Right ventricle myocardium superior (tissue), 1 donor: ENCODE results near the gene MZT2A. TPM values are rescaled to one million over a fixed set of nuclear protein-coding genes. Genes with fewer than 3 reads are reported as not detected.
A peak's percentile ranks its signal among the peaks of the same experiment; 100 is the strongest.
"Not testable (repeated sequence)": the region's sequence is repeated elsewhere in the genome, so short reads cannot be mapped to it uniquely, and the experiment has no call there.

ENCODE experiments used
- ATAC-seq: fragments of 200-7000 bp; cut with Tn5 transposase; one replicate; pipeline ENCODE4 v1.9.1; 2020; ENCODE audit warnings: mild to moderate bottlenecking; ENCODE audit not compliant: poor library complexity
- DNase-seq: peaks from one replicate; pipeline ENCODE4 v3.0.0-alpha.2; 2020
- intact Hi-C: fragments of 100-400 bp; cut with DNase I; formaldehyde crosslinking; loops from one replicate; pipeline ENCODE4 v1.11.2; 2022
- long read RNA-seq: library from polyadenylated mRNA; unstranded; transcript quantifications from one replicate; pipeline ENCODE4 v2.0.0, GENCODE V29; 2021
- total RNA-seq: library from RNA; stranded (reverse); fragmentation: NEBNext Ultra II Directional; extraction: Animal tissue kit (Norgen Biotek cat#: 25700); gene quantifications from one replicate; pipeline ENCODE4 v1.2.1, GENCODE V29; 2021
- donor health status: DM: no; HTN: yes; CAD: no; lungs with severe emphysema.

MZT2A gene, protein sequence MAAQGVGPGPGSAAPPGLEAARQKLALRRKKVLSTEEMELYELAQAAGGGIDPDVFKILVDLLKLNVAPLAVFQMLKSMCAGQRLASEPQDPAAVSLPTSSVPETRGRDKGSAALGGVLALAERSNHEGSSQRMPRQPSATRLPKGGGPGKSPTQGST
- 337 TPM for total RNA-seq
- long read RNA-seq, transcript MZT2A-201 (3 exons, 624 nt), result major isoform, 224 of 266 reads
- long read RNA-seq, partial matches to known transcripts, result 21 of 266 reads
- long read RNA-seq, other reads (novel, unspliced or antisense), result 15 of 266 reads

DNA sequence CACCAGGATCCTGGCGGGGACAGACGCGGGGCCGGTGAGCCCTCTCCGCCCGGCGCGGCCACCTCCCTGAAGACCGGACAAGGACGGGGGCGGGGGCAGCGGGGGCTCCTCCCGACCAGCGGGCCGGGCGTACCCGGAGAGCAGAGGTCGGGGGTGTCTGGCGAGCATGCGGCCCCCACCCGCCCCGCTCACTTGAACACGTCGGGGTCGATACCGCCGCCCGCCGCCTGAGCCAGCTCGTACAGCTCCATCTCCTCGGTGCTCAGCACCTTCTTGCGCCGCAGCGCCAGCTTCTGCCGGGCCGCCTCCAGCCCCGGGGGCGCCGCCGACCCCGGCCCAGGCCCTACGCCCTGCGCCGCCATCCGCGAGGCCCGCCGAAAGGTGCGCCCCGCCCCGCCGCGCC is at the start of gene MZT2A:
Gene MZT2A, minus strand, starts transcription at position 383 of the 403 bp plus-strand sequence. Its CDS starts 21 bp downstream, at position 362.
- intact Hi-C loops, result loop anchor here (10.0 kb wide), 1 partner anchor 77 kb away; no protein-coding TSS in a partner anchor
- peak; percentile 0 for ATAC-seq
- DNase-seq, result not testable (repeated sequence)

DNA sequence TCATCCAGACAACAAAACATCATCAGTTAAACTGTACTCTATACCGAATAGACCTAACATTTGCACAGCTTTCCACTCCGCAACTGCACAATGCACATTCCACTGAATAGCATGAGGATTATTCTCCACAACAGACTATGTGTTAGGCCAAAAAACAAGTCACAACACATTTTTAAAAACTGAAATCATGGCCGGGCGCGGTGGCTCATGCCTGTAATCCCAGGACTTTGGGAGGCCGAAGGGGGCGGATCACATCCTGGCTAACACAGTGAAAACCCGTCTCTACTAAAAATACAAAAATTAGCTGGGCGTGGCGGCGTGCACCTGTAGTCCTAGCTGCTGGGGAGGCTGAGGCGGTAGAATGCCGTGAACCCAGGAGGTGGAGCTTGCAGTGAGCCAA is 46.7 kb upstream of the MZT2A start:
- ATAC-seq, intact Hi-C loops, DNase-seq: not testable (repeated sequence)

DNA sequence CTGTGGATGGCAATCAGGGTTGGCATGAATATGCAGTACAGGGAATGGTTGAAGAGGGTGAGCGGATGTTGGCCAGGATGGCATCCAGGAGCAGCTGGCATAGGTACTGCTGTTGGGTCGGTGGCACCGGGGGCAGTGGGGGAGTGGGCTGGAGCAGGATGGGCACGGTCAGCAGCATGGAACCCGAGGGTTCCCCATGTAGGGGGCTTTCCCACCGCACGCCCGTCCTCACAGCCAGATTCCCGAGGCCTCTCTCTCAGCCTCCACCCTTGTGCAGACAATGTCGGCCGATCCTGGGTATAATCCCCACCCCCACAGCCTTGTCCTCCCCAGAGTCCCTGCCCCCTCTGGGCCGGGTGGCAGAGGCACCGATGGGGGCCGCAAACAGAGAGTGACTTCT is 44.6 kb upstream of the MZT2A start:
- intact Hi-C loops, DNase-seq, ATAC-seq: not testable (repeated sequence)

DNA sequence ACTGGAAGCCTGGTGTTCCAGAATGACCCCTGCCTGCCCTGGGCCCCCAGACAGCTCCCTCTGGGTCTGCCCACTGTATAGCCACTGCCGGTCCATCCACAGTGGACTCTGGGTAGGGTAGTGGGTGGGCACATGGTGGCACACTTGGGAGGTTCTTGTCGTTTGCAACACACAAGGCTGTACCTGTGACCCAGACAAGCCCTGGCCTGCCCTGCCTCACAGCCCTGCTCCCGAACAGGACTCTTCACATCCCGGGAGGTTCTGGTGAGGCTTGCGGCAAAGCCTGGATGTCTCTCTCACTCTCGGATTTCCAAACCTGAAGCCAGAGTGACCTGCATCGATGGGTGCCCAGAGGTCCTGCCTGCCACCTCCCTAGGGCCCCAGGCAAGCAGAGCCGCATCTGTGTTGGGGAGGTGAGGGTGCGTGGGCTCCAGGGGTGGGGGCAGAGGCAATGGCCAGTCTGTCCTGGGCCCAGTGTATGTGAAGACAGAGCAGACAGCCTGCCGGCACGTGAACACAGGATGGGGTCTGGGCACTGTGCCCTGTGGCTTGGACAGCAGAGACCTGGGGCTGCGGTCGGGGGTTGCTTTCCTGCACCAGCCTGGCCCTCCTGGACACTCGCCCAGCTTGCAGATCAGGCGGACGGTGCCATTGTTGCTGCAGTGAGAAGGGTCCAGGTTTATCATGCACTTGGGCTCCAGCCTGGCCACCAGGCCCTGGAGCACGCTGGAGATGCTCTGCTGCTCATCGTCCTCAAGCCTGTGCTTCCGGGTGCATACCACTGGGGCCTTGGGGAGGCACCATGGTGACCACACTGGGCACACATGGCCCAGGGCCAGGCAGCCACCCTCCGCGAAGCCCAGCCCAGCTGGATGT is 44.0 kb upstream of the MZT2A start:
- ATAC-seq, DNase-seq, intact Hi-C loops: not testable (repeated sequence)

DNA sequence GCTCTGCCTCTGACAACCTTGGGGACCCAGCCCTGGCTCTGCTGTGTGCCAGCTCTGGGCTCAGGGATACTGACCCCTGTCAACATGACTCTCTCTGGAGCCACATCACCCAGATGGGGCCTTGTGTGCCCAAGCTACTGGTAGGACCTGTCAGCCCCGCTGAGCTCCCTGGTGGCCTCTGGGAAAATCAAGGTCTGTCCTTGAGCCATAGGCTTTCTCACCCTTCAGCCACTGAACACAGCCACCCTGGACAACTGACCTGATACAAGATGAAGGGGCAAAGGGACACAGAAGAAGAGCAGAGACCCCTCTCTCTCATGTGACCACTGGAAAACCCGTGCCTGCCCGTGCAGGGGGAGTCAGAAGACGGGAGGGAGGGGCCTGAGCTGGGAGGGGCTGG is 43.3 kb upstream of the MZT2A start:
- intact Hi-C loops, result no loop called here

DNA sequence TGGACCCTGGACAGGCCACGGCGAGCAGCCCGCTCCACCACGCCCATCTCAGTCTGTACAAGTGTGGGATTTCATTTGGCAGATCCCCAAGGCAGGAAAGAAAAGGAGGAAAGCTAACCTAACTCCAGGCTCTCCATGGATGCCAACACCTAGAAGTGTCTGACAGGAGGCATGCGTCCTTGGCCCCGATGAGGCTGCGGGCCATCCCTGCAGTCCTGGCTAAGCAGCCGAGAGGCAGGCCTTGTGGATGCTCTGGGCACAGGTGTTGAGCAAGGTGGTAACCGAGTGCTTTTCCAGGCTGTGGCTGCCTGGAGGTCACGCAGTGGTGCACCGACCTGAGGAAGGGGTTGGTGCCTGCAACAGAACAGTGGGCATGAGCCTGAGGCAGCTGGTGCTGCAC is 42.8 kb upstream of the MZT2A start:
- DNase-seq, ATAC-seq, intact Hi-C loops: not testable (repeated sequence)

More for the DNA sequence above, 43.3 kb upstream of the MZT2A start:
- DNase-seq, result no peak
- ATAC-seq, result no peak

DNA sequence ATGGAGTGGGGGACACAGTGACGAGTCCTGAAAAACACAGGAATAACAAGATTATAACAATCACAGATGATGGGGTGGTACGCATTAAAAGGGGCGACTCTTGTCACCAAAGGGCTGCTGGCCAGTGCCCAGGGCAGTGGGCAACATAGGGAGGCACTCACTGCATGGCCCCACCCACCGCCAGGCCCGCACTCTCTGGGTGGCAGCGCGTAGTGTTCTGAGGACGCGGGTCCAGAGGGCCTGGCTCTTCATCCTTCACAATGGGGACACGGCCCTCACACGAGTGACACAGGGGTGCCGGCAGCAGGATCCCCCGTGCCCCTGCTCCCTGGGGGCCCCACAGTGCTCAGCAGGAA is 42.1 kb upstream of the MZT2A start:
- DNase-seq, ATAC-seq, intact Hi-C loops: not testable (repeated sequence)

DNA sequence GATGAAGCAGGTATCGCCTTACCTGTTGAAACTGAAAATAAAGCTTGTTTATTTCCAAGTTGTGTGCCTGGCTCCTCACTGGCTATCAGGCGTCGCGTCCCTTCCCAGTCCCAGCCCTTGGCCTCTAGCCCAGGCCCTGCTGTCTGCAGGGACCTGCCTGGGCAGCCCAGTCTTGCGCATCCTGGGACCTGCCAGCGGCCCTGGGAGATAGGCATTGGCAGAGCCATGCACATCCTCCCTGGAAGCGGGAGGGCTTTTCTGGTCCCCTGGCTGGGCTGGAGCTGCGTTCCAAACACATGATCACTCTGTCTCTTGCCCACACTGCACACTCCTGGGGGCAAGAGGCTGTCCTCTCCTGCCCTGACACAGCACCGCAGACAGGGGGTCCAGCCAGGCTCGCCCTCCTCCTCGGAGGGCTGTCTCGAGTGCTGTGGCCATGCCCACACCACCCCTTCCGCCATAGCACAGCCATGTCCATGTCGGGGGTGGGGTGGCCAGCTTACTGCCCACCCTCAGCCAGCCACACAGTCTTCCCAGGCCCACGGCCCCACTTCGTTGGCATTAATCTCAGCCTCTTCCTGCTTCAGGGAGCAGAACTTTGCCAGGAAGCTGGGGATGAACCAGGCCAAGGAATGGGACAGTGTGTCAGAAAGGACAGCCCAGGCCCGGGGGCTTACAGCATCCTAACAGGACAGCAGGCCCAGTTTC is 41.6 kb upstream of the MZT2A start:
- intact Hi-C loops, ATAC-seq: not testable (repeated sequence)
- DNase-seq, result peak; percentile 32

DNA sequence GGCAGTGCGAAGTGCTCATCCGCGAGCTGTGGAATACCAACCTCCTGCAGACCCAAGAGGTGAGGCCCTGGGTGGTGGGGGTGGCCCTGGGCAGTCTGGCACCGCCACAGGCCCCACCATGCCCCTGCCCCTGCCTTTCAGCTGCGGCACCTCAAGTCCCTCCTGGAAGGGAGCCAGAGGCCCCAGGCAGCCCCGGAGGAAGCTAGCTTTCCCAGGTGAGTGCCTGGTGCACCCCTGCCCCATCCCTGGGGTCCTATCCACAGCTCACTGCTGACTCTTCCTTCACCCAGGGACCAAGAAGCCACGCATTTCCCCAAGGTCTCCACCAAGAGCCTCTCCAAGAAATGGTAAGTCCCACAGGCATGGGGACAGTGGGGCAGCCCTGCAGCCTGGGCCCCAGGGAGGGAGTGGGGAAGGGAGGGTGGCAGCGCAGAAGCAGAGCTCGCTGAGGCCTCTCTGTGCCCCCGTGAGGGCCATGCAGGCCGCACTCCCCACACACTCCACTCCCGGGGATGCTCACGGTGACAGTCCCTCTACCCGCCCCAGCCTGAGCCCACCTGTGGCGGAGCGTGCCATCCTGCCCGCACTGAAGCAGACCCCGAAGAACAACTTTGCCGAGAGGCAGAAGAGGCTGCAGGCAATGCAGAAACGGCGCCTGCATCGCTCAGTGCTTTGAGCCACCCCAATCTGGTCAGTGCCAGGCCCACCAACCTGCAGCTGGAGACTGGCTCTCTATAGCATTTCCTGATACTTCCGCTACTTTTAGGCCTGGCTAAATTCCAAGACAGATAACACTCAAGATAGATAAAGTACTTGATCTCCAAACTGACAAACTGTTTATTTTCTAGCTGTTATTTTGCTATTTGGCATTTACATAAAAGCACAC is 40.8 kb upstream of the MZT2A start:
- DNase-seq, ATAC-seq, intact Hi-C loops: not testable (repeated sequence)

DNA sequence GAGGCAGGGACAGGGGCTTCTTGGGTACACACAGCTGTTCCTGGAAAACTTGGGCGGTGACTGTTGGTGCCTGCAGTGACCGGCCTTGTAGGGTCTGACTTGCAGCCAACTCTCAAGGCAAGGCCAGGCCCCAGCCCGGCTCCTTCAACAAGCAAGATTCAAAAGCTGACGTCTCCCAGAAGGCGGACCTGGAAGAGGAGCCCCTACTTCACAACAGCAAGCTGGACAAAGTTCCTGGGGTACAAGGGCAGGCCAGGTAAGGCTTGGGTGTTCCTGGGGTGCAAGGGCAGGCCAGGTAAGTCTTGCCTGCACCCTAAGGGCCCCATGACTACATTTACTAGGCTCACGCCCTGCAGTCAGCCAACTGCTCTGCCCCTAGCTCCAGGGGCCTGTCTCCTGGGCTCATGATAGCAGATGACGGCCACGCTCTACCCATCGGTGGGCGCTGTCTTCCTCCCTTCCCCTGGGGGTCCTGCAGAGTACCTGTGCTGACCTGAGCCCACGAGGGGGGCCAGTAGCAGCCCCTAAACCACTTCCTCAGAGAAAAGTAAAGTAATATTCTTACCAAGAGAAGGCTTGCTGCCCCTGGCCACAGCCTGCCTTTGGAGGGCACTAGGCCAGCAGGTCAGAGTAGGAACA is 39.5 kb upstream of the MZT2A start:
- intact Hi-C loops, ATAC-seq, DNase-seq: not testable (repeated sequence)

DNA sequence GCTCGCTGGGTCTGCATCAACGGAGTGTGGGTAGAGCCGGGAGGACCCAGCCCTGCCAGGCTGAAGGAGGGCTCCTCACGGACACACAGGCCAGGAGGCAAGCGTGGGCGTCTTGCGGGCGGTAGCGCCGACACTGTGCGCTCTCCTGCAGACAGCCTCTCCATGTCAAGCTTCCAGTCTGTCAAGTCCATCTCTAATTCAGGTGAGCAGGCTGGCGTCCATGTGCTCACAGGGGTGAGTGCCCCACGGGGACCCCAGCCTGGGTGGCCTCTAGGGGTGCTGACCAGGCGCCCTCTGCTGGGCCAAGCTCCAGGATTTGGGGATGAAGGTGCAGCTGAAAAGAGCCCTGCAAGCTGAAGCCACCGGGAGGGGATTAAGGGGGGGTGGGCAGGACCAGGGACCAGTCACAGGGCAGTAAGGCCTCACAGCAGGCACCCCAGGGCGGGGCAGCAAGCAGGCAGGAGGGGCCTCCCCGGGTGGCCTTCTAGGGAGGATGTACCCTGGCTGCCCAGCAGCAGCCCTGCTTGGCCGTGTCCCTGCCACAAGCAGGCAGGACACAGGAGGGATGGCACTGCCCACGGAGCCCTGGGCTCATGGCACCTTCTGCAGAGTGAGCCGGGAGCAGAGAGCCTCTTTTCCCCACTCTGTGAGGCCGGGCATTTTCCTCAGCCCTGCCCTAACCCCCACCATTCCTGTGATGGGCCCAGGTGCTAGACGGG is 38.6 kb upstream of the MZT2A start:
- ATAC-seq, intact Hi-C loops: not testable (repeated sequence)
- peak; percentile 29 for DNase-seq

DNA sequence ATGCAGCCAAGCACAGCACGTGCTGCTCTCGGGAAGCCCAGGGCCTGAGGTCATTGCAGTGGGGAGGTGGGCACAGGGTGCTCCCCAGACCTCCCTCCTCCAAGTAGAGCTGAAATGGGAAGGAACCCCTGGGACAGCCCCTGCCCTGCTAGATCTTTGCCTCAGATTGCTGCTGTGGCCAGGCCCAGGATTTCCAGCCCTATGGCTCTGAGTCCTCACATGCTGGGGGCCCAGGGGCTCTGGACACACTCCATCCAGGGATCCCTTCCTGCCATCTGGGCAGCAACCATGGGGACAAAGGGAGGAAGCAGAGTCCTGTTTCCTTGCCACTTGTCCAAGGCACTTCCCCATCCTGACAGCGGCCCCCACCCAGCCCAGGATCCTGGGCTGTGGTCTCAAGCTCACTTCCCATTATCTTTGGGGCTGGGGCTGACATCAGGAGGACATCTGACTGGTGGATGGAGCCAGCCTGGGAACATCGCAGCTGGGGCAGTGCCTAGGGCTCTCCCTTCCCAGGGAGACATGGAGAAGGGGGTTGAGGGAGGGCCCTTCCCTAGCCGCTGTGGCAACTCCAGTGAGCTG is 37.8 kb upstream of the MZT2A start:
- DNase-seq, result not testable (repeated sequence)

DNA sequence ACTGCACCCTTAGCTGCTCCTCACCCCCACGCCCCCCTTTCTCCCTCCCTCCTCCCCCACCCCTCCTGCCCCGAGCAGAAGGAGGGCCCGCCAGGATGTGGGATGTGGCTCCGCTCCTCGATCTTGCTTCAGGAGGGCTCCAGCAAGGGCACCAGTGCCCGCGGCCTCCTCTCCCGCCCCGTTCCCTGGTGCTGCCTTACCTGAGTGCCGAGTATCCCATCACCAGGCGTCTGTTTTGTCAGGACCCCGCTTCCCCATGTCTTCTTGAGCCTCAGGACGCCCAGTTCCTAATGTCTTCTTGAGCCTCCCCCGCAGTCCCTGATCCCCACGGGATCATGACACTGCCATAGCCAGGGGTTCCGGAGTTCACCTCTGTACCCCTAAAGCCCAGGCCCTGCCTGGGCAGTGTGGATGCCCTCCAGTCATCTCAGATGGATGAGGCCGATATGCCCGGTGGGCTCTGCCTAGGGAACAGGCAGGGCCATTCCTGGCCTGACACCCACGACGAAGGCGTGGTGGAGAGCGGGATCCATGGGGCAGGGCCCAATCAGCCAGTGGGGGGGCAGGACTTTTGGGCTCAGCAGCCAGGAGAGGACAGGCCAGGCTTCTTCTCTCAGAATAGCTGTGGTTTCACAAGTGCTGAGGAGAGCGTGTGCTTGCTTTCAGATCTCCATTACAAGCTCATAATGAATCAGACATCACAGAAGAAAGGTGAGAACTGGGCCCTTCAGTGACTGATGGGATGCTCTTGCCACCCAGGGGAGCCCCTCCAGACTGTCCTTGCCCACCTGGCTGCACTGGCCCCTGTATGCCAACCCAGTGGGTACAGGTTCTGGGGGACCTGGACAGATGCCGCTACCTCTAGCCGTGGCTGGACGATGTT is 37.0 kb upstream of the MZT2A start:
- peak; percentile 36 for DNase-seq
- ATAC-seq, intact Hi-C loops: not testable (repeated sequence)

More for the DNA sequence above, 37.8 kb upstream of the MZT2A start:
- ATAC-seq, intact Hi-C loops: not testable (repeated sequence)

DNA sequence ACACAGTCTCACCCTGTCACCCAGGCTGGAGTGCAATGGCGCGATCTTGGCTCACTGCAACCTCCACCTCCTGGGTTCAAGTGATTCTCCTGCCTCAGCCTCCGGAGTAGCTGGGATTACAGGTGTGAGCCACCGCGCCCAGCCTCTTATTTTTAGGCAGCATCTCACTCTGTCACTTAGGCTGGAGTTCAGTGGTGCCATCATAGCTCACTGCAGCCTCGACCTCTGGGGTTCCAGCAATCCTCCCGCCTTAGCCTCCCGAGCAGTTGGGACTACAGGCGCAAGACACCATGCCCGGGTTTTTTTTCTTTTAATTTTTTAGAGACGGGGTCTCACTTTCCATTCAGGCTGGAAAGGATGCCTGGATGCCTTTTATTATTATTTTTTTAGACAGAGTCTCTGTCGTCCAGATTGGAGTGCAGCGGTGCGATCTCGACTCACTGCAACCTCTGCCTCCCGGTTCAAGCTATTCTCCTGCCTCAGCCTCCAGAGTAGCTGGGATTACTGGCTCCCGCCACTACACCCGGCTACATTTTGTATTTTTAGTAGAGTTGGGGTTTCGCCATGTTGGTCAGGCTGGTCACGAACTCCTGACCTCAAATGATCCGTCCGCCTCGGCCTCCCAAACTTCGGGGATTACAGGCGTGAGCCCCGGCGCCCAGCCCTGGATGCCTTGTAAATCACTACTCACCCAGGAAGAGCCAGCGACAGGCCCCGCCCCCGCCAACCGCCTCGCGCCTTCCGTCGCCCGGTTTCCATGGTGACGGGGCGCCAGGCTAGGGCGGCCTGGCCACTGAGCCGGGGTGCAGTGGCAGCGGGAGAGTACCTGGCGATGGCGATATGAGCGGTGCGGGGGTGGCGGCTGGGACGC is 35.2 kb upstream of the MZT2A start, which contains the start of gene CCDC74A:
Gene CCDC74A, plus strand, starts transcription at position 758 of the 871 bp plus-strand sequence. Its CDS starts 83 bp downstream, at position 841.
- intact Hi-C loops, result not testable (repeated sequence)
- ATAC-seq, result peak; percentile 93
- DNase-seq, result peak; percentile 87
